T47D (cell line): ENCODE data around the gene RASSF7.

Experiments used
- DNase-seq, 2 experiments: peaks; one replicate each; pipeline versions ENCODE4 v3.0.0 to v3.0.0-alpha.2; 2011 to 2012; ENCODE audit warnings: low read depth in 1 of 2, low spot score in 1 of 2
- JUND ChIP-seq: IDR thresholded peaks from 2 replicates; pipeline ENCODE4 v1.6.1; 2012; ENCODE audit warnings: low read depth
- in situ Hi-C: cut with HindIII; loops from 2 replicates; pipeline ENCODE4 v1.10.0; 2016; ENCODE audit warnings: low sequenced_read_pairs, low pct_unique_long_range_greater_than_20kb

The RASSF7 gene

GRCh38 chr11:528166-528814, 32.5 kb upstream of the RASSF7 start:
- DNase-seq: no peak
- no peak for TF ChIP-seq JUND
- in situ Hi-C loops: no loop called here

DNA sequence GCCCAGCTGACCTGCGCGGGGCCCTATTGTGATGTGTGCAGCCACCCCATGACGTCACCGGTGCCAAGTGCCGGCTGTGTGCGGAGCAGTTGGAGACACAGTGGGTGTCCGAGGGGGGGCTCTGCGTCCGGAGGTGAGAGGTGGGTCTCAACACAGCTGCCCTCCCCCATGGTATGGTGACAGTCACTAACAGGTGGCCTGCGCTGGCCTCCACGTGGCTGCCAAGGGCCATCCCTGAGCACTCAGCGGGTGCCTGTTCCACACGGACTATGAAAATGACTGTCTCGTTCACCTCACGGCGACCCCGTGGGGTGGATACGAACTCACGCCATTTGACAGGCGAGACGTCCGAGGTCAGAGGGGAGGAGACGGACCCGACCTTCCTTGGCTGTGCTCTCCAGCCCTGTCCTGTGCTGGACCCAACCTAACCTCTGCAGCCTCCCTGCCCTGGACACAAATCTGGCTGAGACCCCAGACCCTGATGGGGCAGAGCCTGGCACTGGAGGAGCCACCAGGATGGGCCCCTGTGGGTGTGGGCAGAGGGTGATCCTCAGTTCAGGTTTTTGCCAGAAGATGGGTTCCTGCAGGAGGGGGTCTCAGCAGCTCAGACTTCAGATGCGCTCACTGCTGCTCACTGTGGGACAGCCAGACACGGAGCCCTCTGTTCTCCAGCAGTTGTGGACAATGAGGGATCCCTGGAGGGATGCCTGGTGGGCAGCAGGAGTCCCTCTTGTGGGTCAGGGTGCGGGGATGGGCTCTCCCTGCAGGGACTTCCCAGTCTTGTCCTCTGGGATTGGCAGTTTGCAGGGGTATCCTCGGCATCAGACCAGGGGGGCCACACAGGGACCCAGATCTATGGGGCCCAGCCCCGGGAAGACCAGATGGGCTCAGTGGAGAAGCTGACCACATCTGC, 31.7 kb upstream of the RASSF7 start:
- no peak for DNase-seq
- in situ Hi-C loops: no loop called here
- TF ChIP-seq JUND: no peak

- in situ Hi-C loops: no loop called here
- no peak for TF ChIP-seq JUND
- no peak for DNase-seq
Measured at GRCh38 chr11:529728-530411, 30.9 kb upstream of the RASSF7 start.

DNA sequence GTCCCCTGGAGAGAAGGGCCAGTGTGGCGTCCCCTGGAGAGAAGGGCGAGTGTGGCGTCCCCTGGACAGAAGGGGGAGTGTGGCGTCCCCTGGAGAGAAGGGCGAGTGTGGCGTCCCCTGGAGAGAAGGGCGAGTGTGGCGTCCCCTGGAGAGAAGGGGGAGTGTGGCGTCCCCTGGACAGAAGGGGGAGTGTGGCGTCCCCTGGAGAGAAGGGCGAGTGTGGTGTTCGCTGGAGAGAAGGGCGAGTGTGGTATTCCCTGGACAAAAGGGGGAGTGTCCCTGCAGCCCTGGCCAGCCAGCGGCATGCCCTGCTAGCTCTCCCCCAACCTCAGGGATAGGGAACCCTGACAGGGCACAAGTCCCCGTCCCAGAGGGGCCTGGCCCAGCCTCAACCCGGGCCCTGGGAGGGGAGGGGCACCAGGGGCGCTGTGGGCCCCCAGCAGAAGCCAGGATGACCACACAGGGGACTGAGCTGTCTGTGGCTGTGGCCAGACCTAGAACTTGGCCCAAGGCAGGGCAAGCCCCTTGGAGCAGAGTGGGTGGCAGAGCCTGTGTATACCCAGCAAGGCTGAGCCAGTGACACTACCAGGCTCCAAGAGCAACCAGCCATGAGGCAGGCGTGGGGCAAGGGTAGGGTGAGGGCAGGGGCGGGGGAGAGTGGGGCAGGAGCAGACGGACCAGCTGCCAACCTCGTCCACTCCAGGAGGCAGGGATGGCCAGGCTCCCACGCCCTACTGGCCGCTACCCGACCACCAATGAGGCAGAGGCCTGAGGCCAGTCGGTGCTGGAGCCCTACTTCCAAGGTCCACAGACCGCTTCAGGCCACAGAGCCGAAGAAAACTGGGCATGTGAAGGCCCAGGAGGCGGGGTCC, 29.6 kb upstream of the RASSF7 start:
- in situ Hi-C loops: no loop called here
- no peak for TF ChIP-seq JUND
- DNase-seq: no peak

- TF ChIP-seq JUND: no peak
- in situ Hi-C loops: no loop called here
- no peak for DNase-seq
Measured at GRCh38 chr11:531919-532526, 28.7 kb upstream of the RASSF7 start.

DNA sequence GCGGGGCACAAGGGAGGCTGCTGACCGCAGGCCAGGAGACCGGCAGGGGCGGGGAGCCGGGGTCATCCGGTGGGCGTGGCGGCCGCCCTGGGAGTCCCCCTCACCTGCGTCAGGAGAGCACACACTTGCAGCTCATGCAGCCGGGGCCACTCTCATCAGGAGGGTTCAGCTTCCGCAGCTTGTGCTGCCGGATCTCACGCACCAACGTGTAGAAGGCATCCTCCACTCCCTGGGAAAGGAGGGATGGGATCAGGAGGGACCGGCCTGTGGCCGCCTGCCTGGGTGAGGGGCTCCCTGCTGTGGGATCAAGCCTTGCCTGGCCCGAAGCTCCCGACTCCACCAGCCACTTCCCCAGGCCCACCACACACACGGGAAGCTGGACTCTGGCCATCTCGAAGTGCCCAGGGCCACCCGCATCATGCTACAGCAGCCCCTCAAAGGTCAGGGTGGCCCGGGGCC, 28.2 kb upstream of the RASSF7 start:
- DNase-seq: no peak
- in situ Hi-C loops: no loop called here
- TF ChIP-seq JUND: no peak

DNA sequence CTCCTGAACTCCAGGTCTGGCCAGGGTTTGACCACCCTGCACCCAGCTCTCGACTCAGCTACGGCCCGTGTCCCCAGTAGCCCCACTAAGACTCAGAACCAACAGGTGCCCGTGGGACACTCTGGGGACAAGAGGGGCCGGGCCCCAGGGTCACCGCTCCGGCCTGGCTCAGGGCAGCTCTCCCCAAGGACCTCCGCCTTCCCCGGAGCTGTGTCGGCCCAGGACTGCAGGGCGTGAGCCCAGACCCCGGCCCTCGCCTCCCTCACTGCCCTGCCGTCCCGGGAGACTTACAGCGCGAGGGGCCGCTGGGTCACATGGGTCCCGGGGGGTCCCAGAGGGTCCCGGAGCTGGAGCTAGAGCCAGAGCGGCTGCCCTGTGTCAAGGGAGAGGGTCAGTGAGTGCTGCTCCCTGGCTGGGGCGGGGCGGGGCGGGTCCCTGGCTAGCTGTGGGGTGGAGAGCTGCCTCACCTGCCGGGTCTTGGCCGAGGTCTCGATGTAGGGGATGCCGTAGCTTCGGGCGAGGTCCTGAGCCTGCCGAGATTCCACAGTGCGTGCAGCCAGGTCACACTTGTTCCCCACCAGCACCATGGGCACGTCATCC, 27.7 kb upstream of the RASSF7 start:
- no peak for DNase-seq
- no peak for TF ChIP-seq JUND
- in situ Hi-C loops: no loop called here

DNA sequence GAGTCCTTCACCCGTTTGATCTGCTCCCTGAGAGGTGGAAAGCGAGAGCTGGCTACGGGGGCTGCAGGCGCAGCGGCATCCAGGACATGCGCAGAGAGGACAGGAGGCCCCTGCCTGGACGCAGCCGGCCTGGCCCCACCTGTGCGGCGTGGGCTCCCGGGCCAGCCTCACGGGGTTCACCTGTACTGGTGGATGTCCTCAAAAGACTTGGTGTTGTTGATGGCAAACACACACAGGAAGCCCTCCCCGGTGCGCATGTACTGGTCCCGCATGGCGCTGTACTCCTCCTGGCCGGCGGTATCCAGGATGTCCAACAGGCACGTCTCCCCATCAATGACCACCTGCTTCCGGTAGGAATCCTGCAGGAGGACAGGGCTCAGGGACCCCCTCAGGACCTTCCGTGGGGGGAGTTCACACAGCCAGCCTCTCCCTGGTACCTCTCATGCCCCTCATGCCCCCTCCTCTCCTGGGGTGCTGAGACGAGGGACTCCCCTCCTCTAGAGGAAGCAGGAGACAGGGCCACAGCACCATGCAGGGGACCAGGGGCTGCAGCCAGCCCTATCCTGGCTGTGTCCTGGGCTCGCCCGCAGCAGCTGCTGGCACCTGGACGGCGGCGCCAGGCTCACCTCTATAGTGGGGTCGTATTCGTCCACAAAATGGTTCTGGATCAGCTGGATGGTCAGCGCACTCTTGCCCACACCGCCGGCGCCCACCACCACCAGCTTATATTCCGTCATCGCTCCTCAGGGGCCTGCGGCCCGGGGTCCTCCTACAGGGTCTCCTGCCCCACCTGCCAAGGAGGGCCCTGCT, 27.0 kb upstream of the RASSF7 start:
- in situ Hi-C loops: no loop called here
- no peak for TF ChIP-seq JUND
- DNase-seq: no peak

DNA sequence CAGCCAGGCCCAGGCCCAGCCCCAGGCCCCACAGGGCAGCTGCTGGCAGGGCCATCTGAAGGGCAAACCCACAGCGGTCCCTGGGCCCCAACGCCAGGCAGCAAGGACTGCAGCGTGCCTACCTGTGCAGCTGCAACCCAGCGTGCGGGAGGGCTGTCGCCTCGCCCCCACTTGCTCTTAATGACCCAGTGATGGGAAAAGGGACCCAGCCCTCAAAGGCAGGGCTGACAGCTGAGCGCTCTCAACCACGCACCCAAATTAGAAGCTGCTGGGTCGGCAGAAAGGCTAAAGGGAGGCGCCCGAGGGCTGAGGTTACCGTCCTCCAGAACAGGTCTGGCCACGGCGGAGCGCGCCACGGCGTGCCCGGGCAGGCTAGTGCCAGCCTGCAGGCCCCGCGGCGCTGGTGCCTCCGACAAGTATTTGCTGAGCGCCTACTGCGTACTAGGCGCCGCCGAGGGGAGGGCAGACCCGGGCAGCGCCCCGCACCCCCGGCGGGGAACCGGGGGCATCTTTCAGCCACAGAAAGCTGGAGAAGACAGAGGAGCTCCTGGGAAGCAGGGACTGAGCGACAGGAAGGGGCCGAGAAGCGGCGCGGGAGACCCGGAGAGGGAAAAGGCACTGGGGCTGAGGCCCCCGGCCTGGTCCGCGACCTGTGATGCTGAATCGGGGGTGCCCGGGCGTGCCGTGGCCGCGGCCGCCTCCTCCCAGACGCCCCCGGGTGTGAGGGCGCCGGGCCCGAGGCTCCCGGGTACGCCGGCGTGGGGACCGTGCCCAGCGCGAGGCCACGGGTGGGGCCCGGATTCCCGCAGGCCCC, 26.2 kb upstream of the RASSF7 start:
- DNase-seq: peak; percentile 75 to 91
- in situ Hi-C loops: no loop called here
- no peak for TF ChIP-seq JUND

DNA sequence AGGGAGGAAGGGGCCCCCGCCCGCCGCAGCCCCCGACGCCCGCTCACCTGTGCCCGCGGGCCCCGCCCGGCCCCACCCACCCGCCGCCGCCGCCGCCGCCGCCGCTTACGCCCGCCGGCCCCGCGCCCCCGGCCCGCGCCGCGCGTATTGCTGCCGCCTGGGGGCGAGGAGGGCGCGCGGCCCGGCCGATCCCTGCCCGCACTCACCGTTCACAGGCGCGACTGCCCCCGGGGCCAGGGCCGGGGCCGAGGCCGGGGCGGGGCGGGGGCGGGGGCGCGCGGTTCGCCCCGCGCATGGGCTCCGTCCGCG, 25.6 kb upstream of the RASSF7 start:
- no peak for DNase-seq
- no peak for TF ChIP-seq JUND

More for the DNA sequence above, 25.6 kb upstream of the RASSF7 start:
- in situ Hi-C loops: no loop called here
